Ovary (tissue), 3 donors: ENCODE results near the gene HIP1.

Experiments used
- POLR2A ChIP-seq: fragments of 450-650 bp; IDR thresholded peaks from one replicate; pipeline ENCODE4 v1.6.1; 2017; ENCODE audit warnings: antibody characterized with exemption, mild to moderate bottlenecking, moderate library complexity
- TF ChIP-seq, protein P1 (sequence below), 3 donors: fragments of 450-650 bp in 2 of 3; fragments of 200-600 bp in 1 of 3; IDR thresholded peaks; one replicate each; pipeline versions ENCODE4 v1.5.1 to v1.8.0; 2016 to 2022; ENCODE audit warnings: antibody characterized with exemption in 3 of 3, mild to moderate bottlenecking in 1 of 3
- donor health status: DM: no; HTN: no; CAD: no.

DNA sequence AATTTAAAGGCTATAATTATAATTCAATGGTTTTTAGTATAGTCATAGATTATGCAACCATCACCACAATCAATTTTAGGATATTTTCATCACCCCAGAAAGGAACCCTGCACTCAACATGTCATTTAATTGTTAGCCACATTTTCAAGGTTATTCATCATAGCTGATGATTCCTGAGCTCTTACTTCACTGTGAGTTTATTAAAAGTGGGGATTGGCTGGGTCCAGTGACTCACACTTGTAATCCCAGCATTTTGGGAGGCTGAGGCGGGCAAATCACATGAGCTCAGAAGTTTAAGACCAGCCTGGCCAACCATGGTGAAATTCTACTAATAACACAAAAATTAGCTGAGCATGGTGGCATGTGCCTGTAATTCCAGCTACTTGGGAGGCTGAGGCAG, 32.5 kb upstream of the HIP1 start:
- TF ChIP-seq, protein P1, sequence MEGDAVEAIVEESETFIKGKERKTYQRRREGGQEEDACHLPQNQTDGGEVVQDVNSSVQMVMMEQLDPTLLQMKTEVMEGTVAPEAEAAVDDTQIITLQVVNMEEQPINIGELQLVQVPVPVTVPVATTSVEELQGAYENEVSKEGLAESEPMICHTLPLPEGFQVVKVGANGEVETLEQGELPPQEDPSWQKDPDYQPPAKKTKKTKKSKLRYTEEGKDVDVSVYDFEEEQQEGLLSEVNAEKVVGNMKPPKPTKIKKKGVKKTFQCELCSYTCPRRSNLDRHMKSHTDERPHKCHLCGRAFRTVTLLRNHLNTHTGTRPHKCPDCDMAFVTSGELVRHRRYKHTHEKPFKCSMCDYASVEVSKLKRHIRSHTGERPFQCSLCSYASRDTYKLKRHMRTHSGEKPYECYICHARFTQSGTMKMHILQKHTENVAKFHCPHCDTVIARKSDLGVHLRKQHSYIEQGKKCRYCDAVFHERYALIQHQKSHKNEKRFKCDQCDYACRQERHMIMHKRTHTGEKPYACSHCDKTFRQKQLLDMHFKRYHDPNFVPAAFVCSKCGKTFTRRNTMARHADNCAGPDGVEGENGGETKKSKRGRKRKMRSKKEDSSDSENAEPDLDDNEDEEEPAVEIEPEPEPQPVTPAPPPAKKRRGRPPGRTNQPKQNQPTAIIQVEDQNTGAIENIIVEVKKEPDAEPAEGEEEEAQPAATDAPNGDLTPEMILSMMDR (IDR thresholded peaks at IDR 0.05): no peak
- TF ChIP-seq POLR2A: no peak
